Caco-2 (cell line): Measurements from ENCODE around the gene CACNA1I. TPM values are rescaled to one million over a fixed set of nuclear protein-coding genes. Genes with fewer than 3 reads are reported as not detected.

Experiments used
- BruUV-seq: library from RNA; stranded (reverse); fragments of 400-500 nt; replicated peaks from 2 replicates; lab custom pipeline; 2021; lab: Mats Ljungman, UMichigan
- CTCF ChIA-PET: fragments of 300-600 bp; sonication (Branson Sonifier 250); formaldehyde crosslinking; loops from one replicate; lab custom pipeline; 2022; ENCODE audit warnings: antibody characterized with exemption; lab: Charles Lee
- POLR2A ChIA-PET: fragments of 300-600 bp; sonication (Branson Sonifier 250); formaldehyde crosslinking; loops from one replicate; lab custom pipeline; 2022; ENCODE audit warnings: antibody characterized with exemption; lab: Charles Lee
- DNase-seq, 2 experiments: peaks; one replicate each; pipeline versions ENCODE4 v3.0.0 to v3.0.0-alpha.2; 2020 to 2022
- H3K27me3 ChIP-seq: replicated peaks from 2 replicates; pipeline ENCODE4 v1.6.0; 2011; ENCODE audit warnings: low read length; ENCODE audit not compliant: control insufficient read depth, insufficient read depth
- H3K36me3 ChIP-seq: 2 replicates; pipeline ENCODE4 v1.5.1; 2011; ENCODE audit warnings: low read length; ENCODE audit not compliant: control insufficient read depth, insufficient read depth
- H3K4me1 ChIP-seq: fragments of 250-450 bp; sonication (Bioruptor Pico); 2 replicates; pipeline ENCODE4 v1.5.1; 2020; ENCODE audit warnings: mild to moderate bottlenecking
- H3K4me3 ChIP-seq: 2 replicates; pipeline ENCODE4 v1.5.1; 2011; ENCODE audit warnings: low read depth, mild to moderate bottlenecking, control low read depth, low read length
- H3K9me3 ChIP-seq: fragments of 250-450 bp; sonication (Bioruptor Pico); 2 replicates; pipeline ENCODE4 v1.5.1; 2020; ENCODE audit warnings: mild to moderate bottlenecking, moderate library complexity
- H3K27ac Mint-ChIP-seq: one replicate; pipeline ENCODE4 v1.8.0; 2022; ENCODE audit warnings: mixed read lengths; ENCODE audit not compliant: unreplicated experiment
- H3K27me3 Mint-ChIP-seq: one replicate; pipeline ENCODE4 v1.8.0; 2022; ENCODE audit warnings: mixed read lengths; ENCODE audit not compliant: insufficient read depth, unreplicated experiment
- H3K36me3 Mint-ChIP-seq: one replicate; pipeline ENCODE4 v1.8.0; 2022; ENCODE audit warnings: mild to moderate bottlenecking, mixed read lengths; ENCODE audit not compliant: insufficient read depth, unreplicated experiment
- H3K4me1 Mint-ChIP-seq: one replicate; pipeline ENCODE4 v1.8.0; 2022; ENCODE audit warnings: low read depth, mixed read lengths; ENCODE audit not compliant: unreplicated experiment
- H3K4me3 Mint-ChIP-seq: one replicate; pipeline ENCODE4 v1.8.0; 2022; ENCODE audit warnings: mild to moderate bottlenecking, moderate library complexity, mixed read lengths; ENCODE audit not compliant: unreplicated experiment
- H3K9me3 Mint-ChIP-seq: one replicate; pipeline ENCODE4 v1.8.0; 2022; ENCODE audit warnings: mixed read lengths; ENCODE audit not compliant: unreplicated experiment
- CTCF ChIP-seq, 2 experiments: fragments of 200-600 bp in 1 of 2; IDR thresholded peaks; 1 replicate in 1 of 2; 2 replicates in 1 of 2; pipeline versions ENCODE4 v1.5.1 to v1.8.0; 2011 to 2022; ENCODE audit warnings: antibody characterized with exemption in 1 of 2, control low read depth in 1 of 2, inconsistent platforms in 1 of 2, low read depth in 1 of 2, low read length in 1 of 2, mild to moderate bottlenecking in 1 of 2, moderate library complexity in 1 of 2; ENCODE audit not compliant: insufficient read depth in 1 of 2, severe bottlenecking in 1 of 2, unreplicated experiment in 1 of 2
- intact Hi-C: fragments of 100-400 bp; cut with micrococcal nuclease; formaldehyde crosslinking; loops from one replicate; pipeline ENCODE4 v1.10.0; 2022; ENCODE audit not compliant: unreplicated experiment
- total RNA-seq: library from RNA; stranded (reverse); gene quantifications from 2 replicates; pipeline ENCODE4 v1.2.3, GENCODE V29; 2022

CACNA1I gene
- total RNA-seq, 1 experiment from 2014 or later: not detected

- Histone ChIP-seq H3K27me3 (no peaks in the 10 kb centered on the region), H3K4me1 (no peaks in the 10 kb centered on the region), H3K4me3 (no peak overlapping the region), H3K9me3 (peaks cover 13% of the 10 kb centered on the region), H3K36me3 (no peaks in the 10 kb centered on the region)
- ChIA-PET CTCF (no interaction called here), POLR2A (no interaction called here)
- peaks cover 6% of the 10 kb centered on the region for H3K4me1 Mint-ChIP-seq
- no peaks in the 10 kb centered on the region for H3K36me3 Mint-ChIP-seq
- intact Hi-C loops: no loop called here
- H3K27ac Mint-ChIP-seq: no peak overlapping the region
- no peak overlapping the region for H3K4me3 Mint-ChIP-seq
- no peak for TF ChIP-seq CTCF (IDR thresholded peaks at IDR 0.05; ENCODE audit: insufficient read depth in 1 of 2, low read depth in 1 of 2, low read length in 1 of 2, severe bottlenecking in 1 of 2, unreplicated experiment in 1 of 2)
- peaks cover 9% of the 10 kb centered on the region for H3K27me3 Mint-ChIP-seq
- BruUV-seq: no TSS peak
- H3K9me3 Mint-ChIP-seq: peaks cover 17% of the 10 kb centered on the region
- DNase-seq: no peak
These were observed 105.4 kb downstream of the CACNA1I start for GRCh38 chr22:39675947-39676346.

DNA sequence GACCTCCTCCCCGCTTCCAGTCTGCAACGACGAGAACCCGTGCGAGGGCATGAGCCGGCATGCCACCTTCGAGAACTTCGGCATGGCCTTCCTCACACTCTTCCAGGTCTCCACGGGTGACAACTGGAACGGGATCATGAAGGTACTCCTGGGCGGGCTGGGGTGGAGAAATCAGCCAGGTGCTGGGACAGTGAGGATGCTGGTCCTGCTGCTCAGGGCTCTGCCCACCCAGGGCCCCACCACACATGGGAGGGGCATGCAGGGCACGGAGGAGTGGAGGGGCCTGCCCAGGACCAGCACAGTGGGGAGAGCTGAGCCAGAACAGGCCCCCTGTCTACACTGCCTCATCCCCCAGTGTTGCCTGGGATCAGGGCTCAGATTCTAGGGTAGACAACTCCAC, 107.4 kb downstream of the CACNA1I start:
- BruUV-seq: no TSS peak
- ChIA-PET POLR2A (no interaction called here), CTCF (no interaction called here)
- H3K4me3 ChIP-seq: no peak overlapping the region
- no peaks in the 10 kb centered on the region for H3K36me3 ChIP-seq
- no peak for DNase-seq
- H3K4me3 Mint-ChIP-seq: no peak overlapping the region
- H3K27me3 ChIP-seq: no peaks in the 10 kb centered on the region
- TF ChIP-seq CTCF (IDR thresholded peaks at IDR 0.05; ENCODE audit: insufficient read depth in 1 of 2, low read depth in 1 of 2, low read length in 1 of 2, severe bottlenecking in 1 of 2, unreplicated experiment in 1 of 2): no peak
- intact Hi-C loops: no loop called here
- no peak overlapping the region for H3K27ac Mint-ChIP-seq
- no peaks in the 10 kb centered on the region for H3K36me3 Mint-ChIP-seq
- no peaks in the 10 kb centered on the region for H3K9me3 ChIP-seq
- peaks cover 6% of the 10 kb centered on the region for H3K4me1 Mint-ChIP-seq
- no peaks in the 10 kb centered on the region for H3K9me3 Mint-ChIP-seq
- no peaks in the 10 kb centered on the region for H3K4me1 ChIP-seq
- H3K27me3 Mint-ChIP-seq: peaks cover 9% of the 10 kb centered on the region

DNA sequence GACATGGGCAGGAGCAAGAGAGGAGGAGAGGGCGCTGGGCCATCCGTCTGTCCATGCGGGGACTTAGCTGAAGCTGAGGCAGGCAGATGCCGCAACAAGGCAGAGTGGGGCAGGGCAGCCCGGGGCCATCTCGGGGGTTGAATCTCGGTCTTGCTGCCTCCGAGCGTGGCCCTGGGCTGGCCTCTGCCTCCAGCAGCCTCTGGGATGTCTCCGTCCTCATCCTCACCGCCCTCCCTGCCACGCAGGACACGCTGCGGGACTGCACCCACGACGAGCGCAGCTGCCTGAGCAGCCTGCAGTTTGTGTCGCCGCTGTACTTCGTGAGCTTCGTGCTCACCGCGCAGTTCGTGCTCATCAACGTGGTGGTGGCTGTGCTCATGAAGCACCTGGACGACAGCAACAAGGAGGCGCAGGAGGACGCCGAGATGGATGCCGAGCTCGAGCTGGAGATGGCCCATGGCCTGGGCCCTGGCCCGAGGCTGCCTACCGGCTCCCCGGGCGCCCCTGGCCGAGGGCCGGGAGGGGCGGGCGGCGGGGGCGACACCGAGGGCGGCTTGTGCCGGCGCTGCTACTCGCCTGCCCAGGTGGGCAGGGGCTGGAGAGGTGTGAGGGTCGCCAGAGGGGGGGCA, 108.4 kb downstream of the CACNA1I start:
- no peak for TF ChIP-seq CTCF (IDR thresholded peaks at IDR 0.05; ENCODE audit: insufficient read depth in 1 of 2, low read depth in 1 of 2, low read length in 1 of 2, severe bottlenecking in 1 of 2, unreplicated experiment in 1 of 2)
- no peak overlapping the region for H3K27ac Mint-ChIP-seq
- H3K36me3 Mint-ChIP-seq: no peaks in the 10 kb centered on the region
- intact Hi-C loops: no loop called here
- ChIA-PET POLR2A (no interaction called here), CTCF (no interaction called here)
- no TSS peak for BruUV-seq
- no peaks in the 10 kb centered on the region for H3K27me3 ChIP-seq
- no peaks in the 10 kb centered on the region for H3K4me1 ChIP-seq
- H3K9me3 ChIP-seq: no peaks in the 10 kb centered on the region
- H3K27me3 Mint-ChIP-seq: peaks cover 9% of the 10 kb centered on the region
- H3K36me3 ChIP-seq: no peaks in the 10 kb centered on the region
- no peak for DNase-seq
- no peak overlapping the region for H3K4me3 Mint-ChIP-seq
- H3K9me3 Mint-ChIP-seq: no peaks in the 10 kb centered on the region
- H3K4me1 Mint-ChIP-seq: peaks cover 4% of the 10 kb centered on the region
- no peak overlapping the region for H3K4me3 ChIP-seq
